ENCODE measurements around the gene SH3BGRL.

DNA sequence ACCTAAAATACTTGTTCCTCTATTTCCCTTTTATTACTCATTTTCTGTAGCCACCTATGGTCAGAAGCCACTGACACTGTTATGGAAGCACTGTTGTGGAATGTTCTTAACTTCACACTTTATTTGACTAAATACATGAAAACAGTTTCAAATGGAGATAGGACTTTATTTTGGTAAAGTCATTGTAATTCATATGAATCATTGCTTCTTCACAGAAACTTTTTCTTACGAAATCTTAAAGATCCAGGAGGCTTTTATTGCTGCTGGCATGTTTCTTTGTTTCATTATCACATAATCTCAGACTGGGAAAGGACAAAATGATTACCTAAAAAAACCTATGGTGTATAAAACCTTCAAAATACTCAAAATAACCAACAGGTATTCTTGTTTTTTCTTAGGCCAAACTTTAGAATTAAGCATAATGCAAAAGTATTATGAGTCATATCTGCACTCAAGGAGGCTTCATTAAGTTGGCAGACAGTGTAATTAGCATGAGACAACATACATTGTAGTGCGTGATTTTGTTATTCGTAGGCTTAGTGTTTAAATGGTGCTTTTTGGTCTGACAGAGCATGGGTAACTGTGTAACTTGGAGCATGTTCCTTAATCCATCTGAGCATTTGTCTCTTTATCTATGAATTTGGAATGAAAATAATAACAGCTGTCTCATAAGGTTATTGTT is 58.0 kb downstream of the SH3BGRL start:
- TF ChIP-seq, protein P1, sequence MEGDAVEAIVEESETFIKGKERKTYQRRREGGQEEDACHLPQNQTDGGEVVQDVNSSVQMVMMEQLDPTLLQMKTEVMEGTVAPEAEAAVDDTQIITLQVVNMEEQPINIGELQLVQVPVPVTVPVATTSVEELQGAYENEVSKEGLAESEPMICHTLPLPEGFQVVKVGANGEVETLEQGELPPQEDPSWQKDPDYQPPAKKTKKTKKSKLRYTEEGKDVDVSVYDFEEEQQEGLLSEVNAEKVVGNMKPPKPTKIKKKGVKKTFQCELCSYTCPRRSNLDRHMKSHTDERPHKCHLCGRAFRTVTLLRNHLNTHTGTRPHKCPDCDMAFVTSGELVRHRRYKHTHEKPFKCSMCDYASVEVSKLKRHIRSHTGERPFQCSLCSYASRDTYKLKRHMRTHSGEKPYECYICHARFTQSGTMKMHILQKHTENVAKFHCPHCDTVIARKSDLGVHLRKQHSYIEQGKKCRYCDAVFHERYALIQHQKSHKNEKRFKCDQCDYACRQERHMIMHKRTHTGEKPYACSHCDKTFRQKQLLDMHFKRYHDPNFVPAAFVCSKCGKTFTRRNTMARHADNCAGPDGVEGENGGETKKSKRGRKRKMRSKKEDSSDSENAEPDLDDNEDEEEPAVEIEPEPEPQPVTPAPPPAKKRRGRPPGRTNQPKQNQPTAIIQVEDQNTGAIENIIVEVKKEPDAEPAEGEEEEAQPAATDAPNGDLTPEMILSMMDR (IDR thresholded peaks at IDR 0.05) = no peak
- no peak for TF ChIP-seq POLR2A (IDR thresholded peaks at IDR 0.05)
